Left lung (tissue), 14 donors: ENCODE data around the gene DMGDH. TPM values are rescaled to one million over a fixed set of nuclear protein-coding genes. Genes with fewer than 3 reads are reported as not detected.

Experiments
- ATAC-seq: fragments of 200-7000 bp; cut with Tn5 transposase; one replicate; pipeline ENCODE4 v1.9.1; 2020; ENCODE audit warnings: moderate library complexity
- DNase-seq, 4 donors: peaks; one replicate each; pipeline ENCODE4 v3.0.0-alpha.2; 2013 to 2020
- H3K27ac ChIP-seq, 2 donors: fragments of 200-600 bp; sonication (generic) in 1 of 2; one replicate each; pipeline versions ENCODE4 v1.5.0 to v1.8.0; 2020 to 2021
- H3K27me3 ChIP-seq, 2 donors: fragments of 200-600 bp; sonication (generic) in 1 of 2; one replicate each; pipeline versions ENCODE4 v1.5.0 to v1.8.0; 2020 to 2021
- H3K36me3 ChIP-seq, 2 donors: fragments of 200-600 bp; sonication (generic) in 1 of 2; one replicate each; pipeline versions ENCODE4 v1.5.0 to v1.8.0; 2020 to 2021
- H3K4me1 ChIP-seq, 2 donors: fragments of 200-600 bp; one replicate each; pipeline ENCODE4 v1.8.0; 2021
- H3K4me3 ChIP-seq, 2 donors: fragments of 200-600 bp; sonication (generic) in 1 of 2; one replicate each; pipeline versions ENCODE4 v1.5.0 to v1.8.0; 2020 to 2021; ENCODE audit warnings: mild to moderate bottlenecking in 1 of 2
- H3K9me3 ChIP-seq, 2 donors: fragments of 200-600 bp; sonication (generic) in 1 of 2; one replicate each; pipeline versions ENCODE4 v1.5.0 to v1.8.0; 2020 to 2021
- intact Hi-C, 2 donors: fragments of 100-400 bp; cut with DNase I; formaldehyde crosslinking; loops; one replicate each; pipeline versions ENCODE4 v1.11.2 to v1.14.2; 2022
- long read RNA-seq, 12 donors: library from polyadenylated mRNA in 2 of 12; unstranded in 2 of 12; transcript quantifications; one replicate each; pipeline ENCODE4 v2.0.0 and lab custom pipeline, GENCODE V29; 2019 to 2026
- polyA plus RNA-seq, 6 donors: library from polyadenylated mRNA; unstranded; fragments of 120-200 nt; gene quantifications; one replicate each; pipeline ENCODE4 v1.2.1, GENCODE V29; 2013; ENCODE audit not compliant: insufficient read length in 6 of 6
- total RNA-seq, 2 donors: library from RNA; stranded (reverse); fragmentation: NEBNext Ultra II Directional; extraction: Animal tissue kit (Norgen Biotek cat#: 25700); gene quantifications; one replicate each; pipeline ENCODE4 v1.2.1, GENCODE V29; 2021
- TF ChIP-seq, protein P1 (sequence below), 2 donors: fragments of 200-600 bp; sonication (generic) in 1 of 2; IDR thresholded peaks; one replicate each; pipeline versions ENCODE4 v1.5.0 to v1.8.0; 2021; ENCODE audit warnings: antibody characterized with exemption in 2 of 2
- donor health status: DM: no; HTN: yes; CAD: no.
- donor health status: DM: no; HTN: no; CAD: no.

The DMGDH gene
- 1 to 10 TPM in 1 of 2 donors, under 1 TPM in 1; 0.90 to 1.3 TPM for total RNA-seq
- 1 to 10 TPM; 1.5 to 3.1 (median 1.7) TPM for polyA plus RNA-seq
- long read RNA-seq, donor 1: 0 reads
- long read RNA-seq, donor 2: 0 reads
- long read RNA-seq, donor 3: 0 reads
- long read RNA-seq, donor 4, partial matches to known transcripts: 1 of 1 reads
- long read RNA-seq, donor 4, other reads (novel, unspliced or antisense): 0 of 1 reads
- long read RNA-seq, donor 5: 0 reads
- long read RNA-seq, donor 6: 0 reads
- long read RNA-seq, donor 7: 0 reads
- long read RNA-seq, donor 8: 0 reads
- long read RNA-seq, donor 9: 0 reads
- long read RNA-seq, donor 10: 0 reads
- long read RNA-seq, donor 11, partial matches to known transcripts: 5 of 5 reads
- long read RNA-seq, donor 11, other reads (novel, unspliced or antisense): 0 of 5 reads
- long read RNA-seq, donor 12: 0 reads

DNA sequence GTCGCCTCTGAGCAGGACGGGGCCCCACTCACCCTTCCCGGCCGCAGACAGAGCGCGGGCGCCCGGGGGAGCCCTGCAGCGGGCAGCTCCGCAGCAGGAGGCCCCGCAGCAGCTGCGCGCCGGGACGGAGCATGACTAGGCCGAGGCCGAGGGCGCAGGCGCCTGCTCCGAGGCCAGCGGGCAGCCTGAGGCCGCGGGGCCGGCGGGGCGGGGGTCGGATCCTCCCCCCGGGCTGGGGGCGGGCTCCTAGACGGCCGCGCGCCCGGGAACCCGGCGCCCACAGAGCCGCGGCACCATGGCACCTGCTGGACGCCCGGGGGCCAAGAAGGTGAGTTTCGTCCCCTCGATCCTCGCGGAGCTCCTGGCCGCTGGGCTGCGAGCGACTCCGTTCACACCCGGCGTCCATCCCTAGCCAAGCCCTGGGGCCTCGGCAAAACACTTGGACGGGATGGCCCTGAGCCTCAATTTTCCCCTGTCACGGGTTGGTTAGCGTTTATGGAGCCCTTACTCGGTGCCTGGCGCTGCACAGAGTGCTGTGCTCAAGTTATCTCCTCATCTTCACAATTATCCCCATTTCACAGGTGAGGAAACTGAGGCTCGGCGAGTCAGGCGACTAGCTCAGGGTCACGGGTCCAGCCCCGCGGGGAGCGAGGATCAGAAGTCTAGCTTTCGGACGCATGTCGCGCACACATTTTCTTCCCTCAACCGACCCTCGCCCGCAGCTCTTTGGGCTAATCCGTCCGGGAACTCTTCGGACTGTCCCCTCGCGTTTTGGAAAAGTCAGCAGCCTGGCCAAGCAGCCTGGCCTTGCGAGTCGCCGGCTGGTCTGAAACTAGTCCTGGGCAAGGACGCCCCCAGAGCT, at the start of gene DMGDH, which contains the start of gene BHMT2:
Gene DMGDH, minus strand, starts transcription at position 187 of the 862 bp plus-strand sequence. Its CDS starts 54 bp downstream, at position 133.
Gene BHMT2, plus strand, starts transcription at position 280 of the 862 bp plus-strand sequence. Its CDS starts 16 bp downstream, at position 296.
- peaks cover 0 to 3% of the 10 kb centered on the region in 2 donors for H3K4me1 ChIP-seq
- intact Hi-C loops: no loop called here
- peak; percentile 87 for ATAC-seq
- H3K27ac ChIP-seq: no peak within 1 kb of the TSS
- H3K36me3 ChIP-seq: no peaks in the 10 kb centered on the region
- DNase-seq: peak; percentile 6 to 77 (median 30)
- peaks cover 0 to 5% of the 10 kb centered on the region in 2 donors for H3K9me3 ChIP-seq
- TF ChIP-seq, protein P1, sequence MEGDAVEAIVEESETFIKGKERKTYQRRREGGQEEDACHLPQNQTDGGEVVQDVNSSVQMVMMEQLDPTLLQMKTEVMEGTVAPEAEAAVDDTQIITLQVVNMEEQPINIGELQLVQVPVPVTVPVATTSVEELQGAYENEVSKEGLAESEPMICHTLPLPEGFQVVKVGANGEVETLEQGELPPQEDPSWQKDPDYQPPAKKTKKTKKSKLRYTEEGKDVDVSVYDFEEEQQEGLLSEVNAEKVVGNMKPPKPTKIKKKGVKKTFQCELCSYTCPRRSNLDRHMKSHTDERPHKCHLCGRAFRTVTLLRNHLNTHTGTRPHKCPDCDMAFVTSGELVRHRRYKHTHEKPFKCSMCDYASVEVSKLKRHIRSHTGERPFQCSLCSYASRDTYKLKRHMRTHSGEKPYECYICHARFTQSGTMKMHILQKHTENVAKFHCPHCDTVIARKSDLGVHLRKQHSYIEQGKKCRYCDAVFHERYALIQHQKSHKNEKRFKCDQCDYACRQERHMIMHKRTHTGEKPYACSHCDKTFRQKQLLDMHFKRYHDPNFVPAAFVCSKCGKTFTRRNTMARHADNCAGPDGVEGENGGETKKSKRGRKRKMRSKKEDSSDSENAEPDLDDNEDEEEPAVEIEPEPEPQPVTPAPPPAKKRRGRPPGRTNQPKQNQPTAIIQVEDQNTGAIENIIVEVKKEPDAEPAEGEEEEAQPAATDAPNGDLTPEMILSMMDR (IDR thresholded peaks at IDR 0.05): no peak
- peak within 1 kb of the TSS; percentile 20 to 25 for H3K4me3 ChIP-seq
- peaks cover 0 to 33% of the 10 kb centered on the region in 2 donors for H3K27me3 ChIP-seq

DNA sequence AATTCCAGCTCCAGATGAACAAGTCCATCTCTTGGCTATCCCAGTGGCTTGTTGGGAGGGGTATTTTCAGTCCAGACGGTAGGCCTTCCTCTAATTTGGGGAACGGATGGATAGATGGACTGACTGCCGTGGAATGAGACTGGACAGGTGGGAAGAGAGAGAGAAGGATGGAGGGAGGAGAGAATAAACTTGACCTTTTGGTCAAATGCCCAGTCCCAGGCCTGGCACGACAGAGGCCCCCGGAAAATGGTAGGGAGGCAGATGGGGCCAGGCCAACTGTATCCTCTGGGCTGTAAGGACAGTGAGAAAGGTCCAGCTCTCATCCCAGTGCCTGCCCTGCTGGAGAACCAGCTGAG, 43.2 kb upstream of the DMGDH start:
- no peaks in the 10 kb centered on the region for H3K9me3 ChIP-seq
- ATAC-seq (no peak), DNase-seq (no peak)
- H3K27me3 ChIP-seq: peaks cover 36 to 57% of the 10 kb centered on the region in 2 donors
- TF ChIP-seq, protein P1 (IDR thresholded peaks at IDR 0.05): no peak
- H3K4me1 ChIP-seq: no peaks in the 10 kb centered on the region
- intact Hi-C loops: no loop called here
- H3K27ac ChIP-seq: no peak overlapping the region
- H3K4me3 ChIP-seq: no peak overlapping the region
- H3K36me3 ChIP-seq: no peaks in the 10 kb centered on the region

DNA sequence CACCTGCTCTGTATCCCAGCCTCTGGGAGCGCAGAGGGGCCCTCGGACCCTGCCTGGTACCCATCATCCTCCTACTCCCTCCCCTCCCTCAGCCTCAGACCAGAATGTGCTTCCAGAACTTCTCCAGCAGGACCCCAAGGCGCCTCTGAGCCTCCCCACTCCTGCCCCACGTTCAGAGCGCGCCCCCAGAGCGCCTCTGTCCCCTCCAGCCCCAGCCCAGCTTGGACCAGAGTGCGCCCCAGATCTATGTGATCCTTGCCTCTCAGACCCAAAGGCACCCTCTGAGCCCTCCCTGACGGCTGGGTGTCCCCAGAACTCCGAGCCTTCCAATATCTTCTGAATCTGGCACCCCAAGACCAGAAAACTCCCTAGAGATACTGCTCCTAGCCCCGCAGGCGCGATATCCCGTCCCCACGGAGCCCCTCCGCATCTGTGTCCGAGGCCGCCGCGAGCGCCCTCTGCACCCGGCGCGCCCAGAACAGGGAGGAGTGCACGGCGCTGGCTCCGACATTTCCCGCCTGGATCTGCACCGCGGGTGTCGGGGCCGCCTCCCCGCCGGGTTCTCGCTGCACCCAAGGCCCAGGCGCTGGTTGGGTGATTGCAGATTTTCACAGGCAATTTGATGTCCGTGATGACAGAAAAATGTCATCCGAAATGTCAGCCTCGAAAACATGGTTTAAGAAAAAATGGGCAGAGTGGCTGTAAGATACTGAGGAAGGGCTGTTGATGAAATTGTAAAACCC, 42.7 kb upstream of the DMGDH start:
- intact Hi-C loops: no loop called here
- H3K4me1 ChIP-seq: no peaks in the 10 kb centered on the region
- H3K4me3 ChIP-seq: no peak overlapping the region
- H3K27ac ChIP-seq: no peak overlapping the region
- H3K36me3 ChIP-seq: no peaks in the 10 kb centered on the region
- TF ChIP-seq, protein P1 (IDR thresholded peaks at IDR 0.05): no peak
- peaks cover 36 to 57% of the 10 kb centered on the region in 2 donors for H3K27me3 ChIP-seq
- DNase-seq (peak in 1 of 4 donors; percentile 77), ATAC-seq (peak; percentile 44)
- no peaks in the 10 kb centered on the region for H3K9me3 ChIP-seq

DNA sequence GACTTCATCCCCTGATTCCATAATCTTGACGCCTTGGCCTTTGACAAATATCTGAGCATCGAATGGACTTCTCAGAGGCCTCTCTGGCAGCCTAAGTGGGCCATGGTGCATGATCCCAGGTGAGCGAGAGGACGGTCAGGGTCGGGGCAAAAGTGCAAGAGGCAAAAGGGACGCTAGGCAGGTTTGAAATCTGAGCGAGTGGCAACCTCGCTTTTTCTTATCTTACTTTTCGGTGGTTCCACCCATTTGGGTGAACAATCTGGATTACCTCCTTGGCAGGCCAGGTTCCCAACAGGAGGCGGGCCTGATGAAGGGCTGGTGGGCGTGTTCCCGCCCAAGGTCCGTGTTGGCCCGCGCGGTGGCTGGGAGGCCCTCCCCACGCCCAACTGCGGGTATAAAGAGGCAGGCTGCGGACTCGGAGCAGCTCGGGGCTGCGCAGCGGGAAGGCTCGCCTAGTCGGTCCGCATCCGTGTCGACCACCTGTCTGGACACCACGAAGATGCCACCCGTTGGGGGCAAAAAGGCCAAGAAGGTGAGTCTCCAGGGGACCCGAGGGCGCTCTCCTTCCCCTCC, 42.0 kb upstream of the DMGDH start, which contains the start of gene BHMT:
Gene BHMT, plus strand, starts transcription at position 423 of the 573 bp plus-strand sequence. Its CDS starts 77 bp downstream, at position 500.
- peak in 1 of 4 donors; percentile 75 for DNase-seq
- ATAC-seq: peak; percentile 16
- Histone ChIP-seq H3K9me3 (no peaks in the 10 kb centered on the region), H3K27me3 (peaks cover 36 to 57% of the 10 kb centered on the region in 2 donors), H3K27ac (no peak within 1 kb of the TSS), H3K36me3 (no peaks in the 10 kb centered on the region), H3K4me3 (no peak within 1 kb of the TSS), H3K4me1 (no peaks in the 10 kb centered on the region)
- TF ChIP-seq, protein P1 (IDR thresholded peaks at IDR 0.05): no peak
- intact Hi-C loops: no loop called here
